HG02623 (cell line): ENCODE measurements around the gene NSUN2.

Experiments
- ATAC-seq: cut with Tn5 transposase; IDR thresholded peaks from one replicate; pipeline ENCODE4 v1.9.1; 2021; ENCODE audit warnings: moderate library complexity; ENCODE audit not compliant: unreplicated experiment

NSUN2 gene

DNA sequence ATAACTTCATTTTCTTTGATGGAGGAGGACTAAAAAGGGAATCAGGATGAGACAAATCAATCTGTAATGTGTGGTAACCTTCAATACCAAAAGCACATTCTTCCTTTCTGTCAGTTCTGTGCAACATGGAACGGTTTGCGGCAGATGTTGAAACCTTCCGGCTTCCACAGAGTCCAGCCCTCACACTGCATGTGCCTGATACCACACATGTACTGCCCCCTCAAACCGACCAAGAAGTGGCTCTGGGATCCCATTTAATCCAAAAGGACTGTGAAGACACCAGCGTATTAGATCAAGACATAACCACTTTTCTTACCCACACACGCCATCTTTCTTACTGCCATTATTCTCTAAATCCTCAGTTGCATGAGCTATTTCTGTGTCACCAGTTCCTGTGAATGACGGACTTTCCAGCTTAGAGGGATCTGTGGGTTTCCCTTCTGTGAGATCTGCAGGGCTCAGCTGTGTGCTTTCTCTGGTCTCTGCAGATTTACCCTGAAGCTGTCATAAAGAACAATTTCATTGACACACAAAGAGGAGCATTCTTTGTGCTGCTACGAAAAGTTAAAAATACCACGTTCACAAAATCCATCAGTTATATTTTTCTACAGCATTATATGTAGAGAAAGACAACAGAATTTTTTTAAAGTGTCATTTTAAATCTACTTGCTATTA, 25.8 kb downstream of the NSUN2 start:
- ATAC-seq = no peak

DNA sequence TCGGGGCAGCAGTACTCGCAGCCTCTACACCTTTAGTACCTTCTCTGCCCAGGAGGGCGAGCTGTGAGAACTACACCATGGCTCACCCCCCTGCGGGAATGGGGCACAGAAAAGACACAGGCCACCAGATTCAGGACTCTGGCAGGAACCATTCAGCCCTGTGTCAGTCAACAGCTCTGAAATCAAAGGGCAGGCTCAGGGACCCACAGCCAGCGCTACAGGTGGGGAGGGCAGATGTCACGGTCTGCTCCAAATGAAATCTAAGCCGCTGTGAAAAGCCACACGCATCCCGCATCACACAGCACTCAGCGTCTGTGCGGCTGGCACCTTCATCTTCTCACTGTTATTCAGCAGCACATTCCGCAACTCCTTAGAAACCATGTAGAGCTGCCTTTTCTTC, 27.9 kb downstream of the NSUN2 start:
- ATAC-seq = no peak

DNA sequence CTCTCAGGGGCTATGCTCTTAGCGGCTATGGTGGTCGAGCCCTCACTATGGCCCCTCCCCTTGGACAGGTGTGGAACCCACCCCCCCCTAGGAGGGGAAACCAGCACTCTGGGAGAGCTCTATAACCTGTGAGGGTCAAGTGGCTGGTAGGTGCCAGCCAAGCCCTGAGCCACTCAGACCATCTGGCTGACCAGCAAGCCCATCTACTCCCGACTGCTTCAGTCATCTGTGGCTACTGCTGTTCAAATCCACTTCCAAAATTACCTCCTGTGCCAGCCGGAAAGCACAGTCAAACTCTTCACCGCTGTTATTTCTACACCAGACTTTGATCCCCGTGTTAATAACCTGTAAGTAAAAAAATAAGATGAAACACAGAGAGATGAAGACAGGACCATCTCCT, 28.5 kb downstream of the NSUN2 start:
- ATAC-seq = no peak

DNA sequence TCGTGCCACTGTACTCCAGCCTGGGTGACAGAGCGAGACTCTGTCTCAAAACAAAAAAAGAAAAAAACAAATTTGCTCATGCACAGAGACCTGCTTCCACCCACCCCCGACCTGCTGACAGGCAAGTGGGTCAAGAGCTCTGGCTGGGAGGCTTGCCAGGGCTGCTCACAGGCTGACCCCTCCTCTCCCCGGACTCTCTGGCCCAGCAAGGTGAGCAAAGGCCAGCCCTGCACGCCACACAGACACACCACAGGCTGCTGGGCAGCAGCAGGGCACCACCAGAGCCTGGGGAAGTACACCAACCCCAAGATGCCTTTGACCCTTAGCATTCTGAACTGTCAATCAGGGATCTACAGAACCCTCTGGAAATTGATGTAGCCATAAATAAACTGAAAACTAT, 29.2 kb downstream of the NSUN2 start:
- ATAC-seq = no peak

DNA sequence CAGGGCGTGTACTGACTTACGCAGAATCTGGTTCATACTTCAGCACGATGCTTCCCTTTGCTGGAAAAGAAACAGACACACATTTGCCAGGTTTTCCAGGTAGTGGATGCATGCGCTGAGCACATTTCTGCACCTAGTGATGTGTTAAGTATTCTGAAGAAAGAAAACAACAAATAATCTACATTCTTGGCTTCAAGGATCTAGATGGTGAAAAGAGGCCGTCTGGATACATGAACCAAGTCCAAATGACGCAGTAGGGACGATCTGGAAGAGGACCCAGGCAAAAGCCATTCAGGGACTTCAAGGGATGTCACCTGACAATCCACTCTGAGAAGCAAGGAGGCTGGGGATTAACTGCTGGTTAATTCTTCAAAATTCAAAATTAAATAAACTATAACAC, 30.4 kb downstream of the NSUN2 start:
- no peak for ATAC-seq

DNA sequence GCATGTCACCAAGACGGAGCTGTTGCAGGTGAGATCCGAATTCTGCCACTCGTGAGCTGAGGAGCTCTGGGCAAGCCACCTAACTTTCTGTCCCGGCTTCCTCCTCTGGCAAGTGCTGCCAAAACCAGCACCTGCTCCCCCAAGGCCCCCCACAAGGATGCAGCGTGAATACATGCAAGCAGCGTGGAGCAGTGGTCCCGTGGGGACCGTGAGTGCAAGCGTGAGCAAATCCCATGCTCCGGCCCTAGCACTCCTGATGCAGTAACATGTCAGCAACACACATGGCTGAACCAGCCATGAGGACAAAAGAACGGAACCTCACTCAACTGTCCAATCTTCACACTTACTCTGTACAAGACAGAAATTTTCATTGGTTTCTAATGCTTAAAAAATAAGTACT, 31.0 kb downstream of the NSUN2 start:
- ATAC-seq = no peak

DNA sequence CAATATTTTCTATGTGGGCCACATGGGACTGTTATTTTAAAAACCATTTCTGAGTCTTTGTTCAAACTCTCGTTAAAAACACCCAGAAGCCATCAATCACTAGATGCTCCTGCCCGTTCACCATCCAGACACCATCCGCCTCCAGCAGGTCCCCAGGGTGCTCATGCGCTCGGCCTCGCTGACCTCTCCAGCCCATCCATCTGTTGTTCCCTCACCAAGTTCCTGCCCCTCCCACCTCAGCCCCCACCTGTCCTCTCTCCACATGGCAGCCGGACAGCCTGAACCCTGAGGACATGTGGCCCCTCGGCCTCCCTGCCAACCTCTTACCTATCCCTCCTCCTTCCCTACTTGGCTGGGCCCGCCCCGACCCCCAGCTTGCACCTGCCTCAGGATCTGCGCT, 31.6 kb downstream of the NSUN2 start:
- ATAC-seq = no peak

DNA sequence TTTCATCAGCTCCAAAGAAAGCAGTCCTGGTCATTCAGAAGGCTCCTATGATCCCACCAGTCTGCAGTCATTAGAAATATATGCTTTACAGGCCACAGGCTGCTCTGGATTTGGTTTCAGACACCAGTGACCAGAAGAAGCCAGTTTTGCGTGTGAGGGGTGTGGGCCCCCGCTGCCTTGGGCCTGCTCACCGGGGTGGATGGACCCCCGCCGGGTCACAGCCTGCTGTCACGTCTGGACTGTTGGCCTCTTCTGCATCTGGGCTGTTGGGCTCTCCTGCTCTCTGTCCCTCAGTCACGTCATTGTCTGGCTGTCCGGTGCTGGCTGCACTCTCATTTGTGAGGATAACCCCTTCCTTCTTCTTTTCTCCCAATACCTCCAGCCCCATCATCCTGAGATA, 33.1 kb downstream of the NSUN2 start:
- no peak for ATAC-seq

DNA sequence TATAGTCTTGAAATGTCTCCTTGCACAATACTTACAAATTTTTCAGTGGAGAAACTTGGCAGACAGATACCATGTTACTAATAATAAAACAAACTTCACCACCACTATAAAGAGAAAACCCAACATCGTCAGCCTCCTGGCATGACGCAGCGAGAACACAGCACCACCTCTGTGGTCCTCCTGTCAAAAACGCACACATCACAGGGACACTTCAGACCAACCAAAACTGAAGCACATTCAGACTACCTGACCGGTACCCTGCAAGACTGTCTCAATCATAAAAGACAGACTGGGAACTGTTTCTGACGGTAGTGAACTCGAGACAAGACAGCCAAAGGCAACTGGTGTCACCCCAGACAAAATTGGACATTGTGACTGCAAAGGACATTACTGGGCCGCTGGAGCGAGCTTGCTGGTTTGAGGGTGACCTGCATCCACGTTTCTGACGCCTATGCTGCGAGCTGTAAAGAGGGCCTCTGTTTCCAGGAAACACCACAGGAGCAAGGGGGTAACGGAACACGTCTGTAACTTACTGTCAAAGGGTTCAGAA, 34.4 kb downstream of the NSUN2 start:
- ATAC-seq = no peak

DNA sequence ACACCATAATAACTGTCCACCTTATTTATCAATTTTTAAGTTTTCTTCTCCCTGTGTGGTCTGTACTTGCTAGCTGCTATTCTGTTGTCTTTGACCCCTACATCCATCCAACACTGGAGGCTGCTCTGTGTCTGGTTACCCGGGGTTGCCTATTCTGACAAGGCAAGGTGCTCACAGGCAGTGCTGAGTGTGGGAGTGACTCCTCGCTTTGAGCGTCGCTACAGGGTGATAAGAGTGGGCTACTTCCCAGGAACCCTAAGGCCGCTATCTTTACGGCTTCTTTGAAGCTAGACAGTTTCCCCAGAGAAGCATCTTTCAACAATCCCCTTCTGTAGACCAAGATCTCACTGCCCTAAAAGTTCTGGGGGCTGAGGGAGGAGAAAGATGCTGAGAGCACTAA, 35.3 kb downstream of the NSUN2 start:
- no peak for ATAC-seq

DNA sequence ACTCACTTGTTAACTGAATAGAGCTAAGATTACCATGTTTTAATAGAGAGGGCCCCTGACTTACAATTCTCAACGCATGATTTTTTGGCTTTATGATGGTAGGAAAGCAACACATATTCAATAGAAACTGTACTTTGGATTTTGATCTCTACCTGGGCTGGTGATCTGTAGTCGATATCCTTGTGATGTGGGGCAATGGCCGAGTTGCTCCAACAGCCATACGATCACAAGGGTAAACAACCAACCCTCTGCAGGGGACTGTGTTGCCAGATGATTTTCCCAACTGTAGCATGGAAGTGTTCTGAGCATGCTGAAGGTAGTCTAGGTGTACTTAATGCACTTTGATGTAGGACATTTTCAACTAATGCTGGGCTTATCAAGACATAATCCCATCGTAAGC, 36.5 kb downstream of the NSUN2 start:
- no peak for ATAC-seq

DNA sequence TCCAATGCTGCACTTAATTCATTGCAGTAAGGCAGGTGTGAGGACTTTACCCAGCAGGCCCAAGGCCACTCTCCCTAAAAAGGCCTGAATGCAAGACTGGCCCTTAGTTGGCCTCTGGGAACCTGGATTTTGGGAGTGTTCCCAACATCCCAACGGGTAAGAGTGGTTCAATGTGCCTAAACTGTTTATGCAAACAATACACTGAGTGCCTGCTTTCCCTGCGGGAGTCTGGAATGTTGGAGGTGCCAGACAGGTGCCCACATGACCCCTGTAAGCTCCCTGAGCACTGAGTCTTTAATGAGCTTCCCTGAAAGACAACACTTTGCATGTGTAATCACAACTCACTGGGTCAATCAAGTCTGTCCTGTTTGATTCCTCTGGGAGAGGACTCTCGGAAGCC, 37.4 kb downstream of the NSUN2 start:
- no peak for ATAC-seq

DNA sequence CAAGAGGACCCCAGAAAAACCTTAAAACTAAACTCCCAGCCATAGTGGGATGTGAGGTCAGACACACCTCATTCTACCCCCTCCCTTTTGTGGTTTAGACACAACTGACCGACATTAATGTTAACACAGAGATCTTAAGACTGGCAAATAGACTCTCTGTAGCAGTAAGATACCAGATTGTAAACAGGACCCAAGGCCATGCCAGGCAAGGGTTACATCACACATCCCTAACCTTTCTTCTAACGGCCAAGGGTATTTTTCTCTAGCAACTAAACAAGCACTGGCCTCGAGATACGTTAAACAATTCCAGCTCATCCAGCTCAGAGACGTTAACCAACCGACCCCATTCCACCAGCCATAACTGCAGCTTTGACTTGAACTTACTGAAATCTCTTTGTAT, 38.8 kb downstream of the NSUN2 start:
- ATAC-seq = no peak

DNA sequence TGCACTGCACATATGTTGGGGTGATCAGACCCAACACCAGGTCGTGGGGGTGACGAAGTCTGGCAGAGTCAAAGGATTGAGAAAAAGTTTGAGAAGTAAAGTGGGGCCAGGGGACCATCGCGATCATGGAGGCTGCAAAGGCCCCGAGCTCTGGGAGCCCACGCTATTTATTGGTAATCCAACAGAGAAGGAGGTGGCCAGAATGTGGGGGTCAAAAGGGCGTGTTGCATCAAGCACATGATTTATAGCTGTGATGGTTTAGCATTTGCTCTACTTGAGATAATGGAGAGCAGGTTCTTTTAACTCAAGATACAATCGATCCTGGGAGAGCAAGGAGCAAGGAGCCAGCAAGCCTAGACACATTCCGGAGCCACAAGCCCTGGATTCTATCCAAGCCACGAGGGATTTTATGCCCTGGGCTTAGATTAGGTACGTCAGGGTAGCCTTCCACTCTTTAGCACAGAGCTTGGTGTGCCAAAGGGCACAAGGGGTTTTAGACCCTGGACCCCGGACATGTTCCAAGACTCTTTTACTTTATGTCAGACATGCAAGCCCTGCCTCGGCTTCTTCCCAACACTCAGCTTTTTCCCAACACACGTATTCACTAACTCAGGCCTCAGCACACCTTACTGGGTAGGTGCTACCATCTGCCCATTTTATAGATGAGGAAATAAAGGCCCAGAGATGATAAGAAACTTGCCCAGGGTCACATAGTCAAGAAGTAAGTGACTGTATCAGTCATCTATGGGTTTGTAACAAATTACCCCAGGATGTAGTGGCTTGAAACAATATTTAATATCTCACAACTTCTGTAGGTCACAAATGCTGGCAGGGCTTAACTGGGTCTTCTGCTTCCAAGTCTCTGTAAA, 39.5 kb downstream of the NSUN2 start:
- ATAC-seq = no peak

DNA sequence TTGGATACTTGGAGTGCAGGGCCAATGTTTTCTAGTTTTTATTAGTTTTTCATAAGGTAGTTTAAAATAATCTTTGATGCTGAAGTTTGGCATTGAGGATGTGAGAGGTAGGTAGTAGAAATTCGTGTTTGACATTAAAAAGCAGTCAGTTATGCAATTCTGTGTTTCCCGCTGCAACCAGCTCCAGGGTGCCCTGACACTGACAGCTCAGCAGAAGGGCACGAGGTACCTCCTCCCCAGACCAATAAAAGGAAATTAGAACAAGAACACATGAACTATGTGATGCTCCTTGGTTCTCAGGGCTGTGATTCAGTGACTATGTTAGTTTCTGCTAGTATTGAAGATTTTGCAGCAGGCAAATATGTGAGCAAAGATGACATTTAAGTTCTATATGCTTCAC, 40.2 kb downstream of the NSUN2 start:
- ATAC-seq = no peak

DNA sequence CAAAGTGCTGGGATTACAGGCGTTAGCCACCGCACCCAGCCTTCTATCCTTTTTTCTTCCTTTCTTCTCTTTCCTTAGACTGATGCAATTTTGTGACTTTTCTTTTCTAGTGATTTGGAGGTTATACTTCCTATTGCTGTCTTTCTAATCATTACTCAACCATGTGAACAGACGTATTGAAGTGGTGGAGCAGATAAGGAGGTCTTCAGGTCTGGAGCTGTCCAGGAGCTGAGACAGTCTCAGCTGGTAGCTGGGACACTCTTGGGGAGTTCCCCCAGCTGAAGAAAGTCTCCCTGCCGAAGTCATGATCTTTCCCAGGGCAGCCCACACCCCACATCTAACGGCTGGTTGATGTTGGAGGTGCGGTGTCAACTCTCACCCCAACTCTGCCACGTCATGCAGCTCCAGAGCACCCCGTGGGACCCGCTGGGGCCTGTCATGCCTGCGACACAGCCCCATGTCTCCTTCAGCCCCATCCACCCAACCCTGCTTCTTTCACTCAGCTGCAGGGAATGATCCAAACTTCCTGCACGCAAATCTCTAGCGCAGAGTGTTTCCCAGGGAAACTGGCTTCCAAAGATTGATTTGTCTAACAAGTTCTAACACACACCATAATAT, 41.1 kb downstream of the NSUN2 start:
- ATAC-seq = no peak

DNA sequence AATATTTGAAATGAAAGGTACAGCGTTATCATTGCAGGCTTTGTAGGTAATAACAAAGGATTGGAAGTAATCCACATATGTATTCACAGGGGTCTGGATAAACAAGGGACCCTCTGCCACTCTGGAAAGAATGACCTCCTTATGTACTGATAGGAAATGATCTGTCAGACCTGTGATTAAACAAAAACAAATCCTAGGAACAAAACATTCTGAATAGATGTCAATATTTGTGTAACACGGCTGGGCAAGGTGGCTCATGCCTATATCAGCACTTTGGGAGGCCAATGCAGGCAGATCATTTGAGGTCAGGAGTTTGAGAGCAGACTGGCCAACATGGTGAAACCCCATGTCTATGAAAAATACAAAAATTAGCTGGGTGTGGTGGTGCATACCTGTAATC, 42.3 kb downstream of the NSUN2 start:
- ATAC-seq = no peak

DNA sequence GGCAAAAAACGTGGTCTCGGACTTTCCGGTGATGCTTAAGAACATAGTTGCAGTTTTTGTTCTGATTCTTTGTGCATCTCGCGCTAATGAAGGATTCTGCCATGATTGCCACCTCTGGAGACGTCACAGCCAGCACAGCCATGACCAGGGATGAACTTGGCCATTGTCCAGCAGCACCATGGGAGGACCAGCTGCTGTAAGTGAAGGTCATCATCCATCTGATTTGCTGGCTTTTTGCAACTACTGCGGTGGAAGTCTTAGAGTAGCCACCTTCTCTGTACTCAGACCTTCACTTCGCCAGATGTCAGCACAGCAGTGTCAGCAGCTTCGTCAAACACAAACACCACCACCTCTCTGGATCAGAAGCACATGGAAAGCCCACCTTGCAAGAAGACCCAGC, 45.7 kb downstream of the NSUN2 start:
- no peak for ATAC-seq

DNA sequence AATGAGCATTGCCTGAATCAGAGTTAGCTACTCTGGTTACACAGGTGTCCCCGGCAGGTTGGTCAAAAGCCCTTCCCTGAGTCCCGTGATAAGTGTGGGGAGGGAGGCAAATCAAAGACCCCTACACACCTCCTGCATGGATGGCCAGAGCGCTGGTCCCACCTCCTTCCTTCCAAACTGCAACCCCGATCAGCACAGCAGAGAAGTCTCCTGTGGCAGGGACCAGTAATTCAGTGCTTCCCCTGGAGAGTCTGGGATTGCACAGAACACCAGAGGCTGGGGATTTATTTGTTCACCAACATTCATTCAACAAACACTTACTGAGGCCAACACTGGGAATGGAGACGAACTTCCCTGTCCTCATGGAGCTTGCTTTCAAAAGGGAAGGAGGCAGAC, 46.2 kb downstream of the NSUN2 start:
- no peak for ATAC-seq

DNA sequence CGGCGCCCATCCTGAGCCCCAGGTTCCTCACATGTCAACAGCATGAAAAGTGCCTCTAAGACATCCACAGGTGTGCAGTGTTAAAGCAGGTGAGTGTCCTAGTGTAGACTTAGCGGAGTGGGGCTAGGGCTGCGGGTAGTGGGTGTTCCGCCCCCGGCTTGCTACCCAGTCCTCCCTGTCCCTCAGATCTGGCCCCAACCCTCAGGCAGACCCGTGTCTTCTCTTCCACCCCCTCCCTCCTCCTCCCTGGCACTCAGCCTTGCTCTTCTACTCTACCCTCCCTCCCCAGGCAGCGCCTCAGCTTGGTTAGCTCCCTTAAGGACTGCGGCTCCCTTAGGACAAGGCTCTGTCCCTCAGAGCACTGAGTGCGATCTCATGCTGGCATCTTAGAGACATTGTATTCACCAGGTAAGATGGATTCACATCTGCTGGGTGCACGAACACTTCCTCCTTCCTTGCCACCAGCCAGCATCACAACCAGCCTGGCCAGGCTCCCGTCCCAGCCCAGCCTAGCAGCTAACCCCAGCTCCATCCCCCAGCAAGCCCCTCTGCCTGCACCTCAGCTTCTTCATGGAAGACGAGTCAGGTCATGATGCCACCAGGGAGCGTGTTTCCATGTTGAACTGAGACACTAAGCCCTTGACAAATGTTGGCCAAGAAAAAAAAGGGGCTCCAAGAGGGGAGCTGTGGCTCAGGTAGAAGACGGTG, 46.8 kb downstream of the NSUN2 start:
- ATAC-seq = no peak

DNA sequence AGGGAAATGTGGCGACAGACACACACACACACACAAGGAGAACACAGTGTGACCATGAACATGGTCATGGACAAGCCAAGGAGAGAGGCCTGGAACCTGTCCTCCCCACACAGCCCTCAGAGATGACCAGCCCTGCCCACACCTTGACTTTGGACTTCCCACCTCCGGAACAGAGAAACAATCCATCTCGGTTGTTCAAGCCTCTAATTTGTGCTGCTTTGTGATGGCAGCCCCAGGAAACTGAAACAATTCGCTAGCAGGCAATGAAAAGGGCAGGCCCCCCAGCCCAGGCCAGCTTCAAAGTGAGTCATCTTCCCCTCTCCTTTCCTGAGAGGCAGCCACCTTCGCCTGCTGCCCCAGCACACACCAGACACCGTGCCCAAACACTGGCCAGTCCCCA, 47.7 kb downstream of the NSUN2 start:
- no peak for ATAC-seq
